SK-N-SH (cell line): ENCODE results near the gene PPFIBP2. TPM values are rescaled to one million over a fixed set of nuclear protein-coding genes. Genes with fewer than 3 reads are reported as not detected.

Experiments
- CTCF ChIA-PET: fragments of 300-600, 350-600 bp; formaldehyde crosslinking; extraction: SDS; loops from one replicate; lab custom pipeline; 2021; lab: Yijun Ruan, JAX
- POLR2A ChIA-PET: fragments of 350-600 bp; sonication (Branson Sonifier 250); formaldehyde crosslinking; extraction: SDS; loops from one replicate; lab custom pipeline; 2020; ENCODE audit warnings: antibody characterized with exemption, inconsistent platforms; lab: Yijun Ruan, JAX
- DNase-seq: peaks from one replicate; pipeline ENCODE4 v3.0.0; 2012
- H2AFZ ChIP-seq: fragments of 200-600 bp; sonication (generic); 2 replicates; pipeline ENCODE4 v1.8.1; 2016; ENCODE audit warnings: antibody characterized with exemption, mild to moderate bottlenecking, low read depth
- H3F3A ChIP-seq: fragments of 200-600 bp; sonication (generic); replicated peaks from 2 replicates; pipeline ENCODE3; 2016; ENCODE audit warnings: antibody characterized with exemption, mild to moderate bottlenecking; ENCODE audit not compliant: insufficient read depth
- H3K27ac ChIP-seq, 2 experiments: fragments of 200-500 bp in 1 of 2; fragments of 200-600 bp in 1 of 2; sonication (Bioruptor generic) in 1 of 2; sonication (generic), shearing (Covaris generic) in 1 of 2; 2 replicates each; pipeline versions ENCODE4 v1.5.1 to v1.6.1; 2014 to 2016; ENCODE audit warnings: low read depth in 2 of 2, inconsistent platforms in 1 of 2, low read length in 1 of 2, mild to moderate bottlenecking in 1 of 2, mixed read lengths in 1 of 2
- H3K27me3 ChIP-seq: fragments of 200-600 bp; sonication (generic), shearing (Covaris generic); 2 replicates; pipeline ENCODE4 v1.6.1; 2016; ENCODE audit warnings: mixed run types; ENCODE audit not compliant: insufficient read depth
- H3K36me3 ChIP-seq, 2 experiments: fragments of 200-500 bp in 1 of 2; fragments of 200-600 bp in 1 of 2; sonication (Bioruptor generic) in 1 of 2; sonication (generic) in 1 of 2; replicated peaks in 1 of 2; 2 replicates each; pipeline versions ENCODE3 to v1.5.1; 2014 to 2016; ENCODE audit warnings: low read length in 1 of 2, mild to moderate bottlenecking in 1 of 2; ENCODE audit not compliant: insufficient read depth in 2 of 2, control insufficient read depth in 1 of 2
- H3K4me1 ChIP-seq, 2 experiments: fragments of 200-500 bp in 1 of 2; fragments of 200-600 bp in 1 of 2; sonication (Bioruptor generic) in 1 of 2; sonication (generic), shearing (Covaris generic) in 1 of 2; 2 replicates each; pipeline versions ENCODE4 v1.5.1 to v1.6.1; 2014 to 2016; ENCODE audit warnings: low read depth in 1 of 2, low read length in 1 of 2, mixed run types in 1 of 2; ENCODE audit not compliant: insufficient read depth in 2 of 2, control insufficient read depth in 1 of 2
- H3K4me2 ChIP-seq: fragments of 200-600 bp; sonication (generic), shearing (Covaris generic); 2 replicates; pipeline ENCODE4 v1.6.1; 2017; ENCODE audit warnings: mixed run types
- H3K4me3 ChIP-seq, 2 experiments: fragments of 200-500 bp in 1 of 2; fragments of 200-600 bp in 1 of 2; sonication (Bioruptor generic) in 1 of 2; sonication (generic), shearing (Covaris generic) in 1 of 2; 2 replicates each; pipeline versions ENCODE4 v1.5.1 to v1.8.1; 2014 to 2016; ENCODE audit warnings: low read depth in 2 of 2, inconsistent platforms in 1 of 2, low read length in 1 of 2, mild to moderate bottlenecking in 1 of 2, mixed read lengths in 1 of 2, moderate library complexity in 1 of 2
- H3K79me2 ChIP-seq: fragments of 200-600 bp; sonication (generic); 2 replicates; pipeline ENCODE4 v1.8.1; 2017; ENCODE audit warnings: mild to moderate bottlenecking; ENCODE audit not compliant: insufficient read depth
- H3K9ac ChIP-seq: fragments of 200-600 bp; sonication (generic); 2 replicates; pipeline ENCODE4 v1.6.1; 2017; ENCODE audit warnings: mixed run types
- H3K9me2 ChIP-seq: fragments of 200-600 bp; sonication (generic); 2 replicates; pipeline ENCODE4 v1.6.1; 2017; ENCODE audit warnings: mixed run types
- H3K9me3 ChIP-seq: fragments of 200-600 bp; sonication (generic); 2 replicates; pipeline ENCODE4 v1.6.1; 2017; ENCODE audit warnings: mixed run types, mild to moderate bottlenecking, moderate library complexity
- H4K20me1 ChIP-seq: fragments of 200-600 bp; sonication (generic); 2 replicates; pipeline ENCODE4 v1.6.1; 2017; ENCODE audit warnings: mild to moderate bottlenecking, mixed run types; ENCODE audit not compliant: insufficient read depth
- ELF1 ChIP-seq: IDR thresholded peaks from 2 replicates; pipeline ENCODE4 v1.4.0; 2012
- EP300 ChIP-seq, 2 experiments: IDR thresholded peaks; 2 replicates each; pipeline versions ENCODE4 v1.4.0 to v1.6.1; 2012; ENCODE audit warnings: borderline replicate concordance in 1 of 2, low read depth in 1 of 2, low read length in 1 of 2
- FOSL2 ChIP-seq: IDR thresholded peaks from 2 replicates; pipeline ENCODE4 v1.4.0; 2012; ENCODE audit warnings: low read depth, mild to moderate bottlenecking, moderate library complexity, borderline replicate concordance
- GABPA ChIP-seq: IDR thresholded peaks from 2 replicates; pipeline ENCODE4 v1.4.0; 2012; ENCODE audit warnings: low read depth, mild to moderate bottlenecking
- GATA2 ChIP-seq: sonication (generic); formaldehyde crosslinking; IDR thresholded peaks from 2 replicates; pipeline ENCODE4 v1.5.0; 2020; ENCODE audit warnings: mild to moderate bottlenecking, missing genetic modification reagents
- IRF3 ChIP-seq: fragments of 150-350 bp; IDR thresholded peaks from 2 replicates; pipeline ENCODE4 v1.6.1; 2016; ENCODE audit warnings: mild to moderate bottlenecking, low read depth, low read length
- NFIC ChIP-seq: IDR thresholded peaks from 2 replicates; pipeline ENCODE4 v1.4.0; 2012; ENCODE audit warnings: borderline replicate concordance
- NRF1 ChIP-seq: IDR thresholded peaks from 2 replicates; pipeline ENCODE4 v1.6.1; 2012; ENCODE audit warnings: low read depth, mild to moderate bottlenecking, low read length
- RAD21 ChIP-seq: IDR thresholded peaks from 2 replicates; pipeline ENCODE4 v1.6.1; 2012; ENCODE audit warnings: mild to moderate bottlenecking, low read length
- RCOR1 ChIP-seq: fragments of 150-350 bp; IDR thresholded peaks from 2 replicates; pipeline ENCODE4 v1.6.1; 2017; ENCODE audit warnings: antibody characterized with exemption, low read length
- RFX5 ChIP-seq: IDR thresholded peaks from 2 replicates; pipeline ENCODE4 v1.6.1; 2012; ENCODE audit warnings: mild to moderate bottlenecking, improper control_type of control experiment, low read length
- SIN3A ChIP-seq: IDR thresholded peaks from 2 replicates; pipeline ENCODE4 v1.6.1; 2012; ENCODE audit warnings: low read depth, mild to moderate bottlenecking, low read length, moderate library complexity, borderline replicate concordance
- SMC3 ChIP-seq: IDR thresholded peaks from 2 replicates; pipeline ENCODE4 v1.6.1; 2012; ENCODE audit warnings: low read depth, low read length, improper control_type of control experiment
- TEAD4 ChIP-seq: IDR thresholded peaks from 2 replicates; pipeline ENCODE4 v1.4.0; 2012; ENCODE audit warnings: mild to moderate bottlenecking, borderline replicate concordance; ENCODE audit not compliant: insufficient read depth
- USF1 ChIP-seq: IDR thresholded peaks from 2 replicates; pipeline ENCODE4 v1.4.0; 2012; ENCODE audit warnings: low read depth, borderline replicate concordance
- YY1 ChIP-seq: IDR thresholded peaks from 2 replicates; pipeline ENCODE4 v1.4.0; 2012; ENCODE audit warnings: low read depth, mild to moderate bottlenecking
- WGBS: methylation state at CpG from one replicate; pipeline ENCODE4 v1.1.6; 2017; ENCODE audit warnings: low lambda C conversion rate; 5-methylcytosine and 5-hydroxymethylcytosine counted together
- polyA plus RNA-seq, 3 experiments: library from polyadenylated mRNA; depleted of rRNA; stranded (reverse); fragments of >200 nt; gene quantifications; 2 replicates each; pipeline ENCODE4 v1.2.3, GENCODE V29; 2012
- TF ChIP-seq, protein P1 (sequence below): IDR thresholded peaks from 2 replicates; pipeline ENCODE4 v1.4.0; 2012; ENCODE audit warnings: low read depth
- TF ChIP-seq, protein P2 (sequence below): fragments of 200-600 bp; sonication (generic); IDR thresholded peaks from 2 replicates; pipeline ENCODE4 v1.6.1; 2017; ENCODE audit warnings: antibody characterized with exemption, mild to moderate bottlenecking, moderate library complexity
- TF ChIP-seq, protein P3 (sequence below): IDR thresholded peaks from 2 replicates; pipeline ENCODE4; 2012

The PPFIBP2 gene
- polyA plus RNA-seq, 1 of the 3 experiments (the other 2 are of a cell fraction), result 0.67 TPM

DNA sequence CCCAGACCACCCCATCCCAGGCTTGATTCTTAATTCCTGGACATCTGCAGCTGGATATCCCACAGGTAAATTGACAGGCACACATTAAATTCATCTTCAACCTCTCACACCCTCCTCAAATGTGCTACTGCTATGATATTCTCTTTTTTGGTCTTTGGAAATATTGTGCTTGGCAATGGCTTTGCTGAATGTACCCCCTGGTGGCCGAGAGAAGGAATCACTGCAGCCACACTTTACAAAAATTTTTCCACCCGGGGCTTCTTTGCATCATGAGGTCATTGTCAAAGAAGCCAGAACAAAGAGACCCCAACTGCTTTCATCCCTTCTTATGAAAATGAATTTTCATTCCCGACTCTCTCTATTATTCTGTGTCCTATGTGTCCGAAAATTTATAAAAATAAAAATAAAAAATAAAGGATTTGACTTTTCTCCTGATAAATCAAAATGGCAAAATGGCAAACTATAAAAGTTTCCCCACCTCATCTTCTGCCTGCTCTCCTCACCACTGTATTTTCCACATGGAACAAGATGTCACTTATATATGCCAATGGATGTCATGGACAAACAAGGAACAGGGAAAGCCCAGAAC lies 174.5 kb downstream of the PPFIBP2 start:
- 2% methylated on average over 4 of the region's 4 CpGs for WGBS

DNA sequence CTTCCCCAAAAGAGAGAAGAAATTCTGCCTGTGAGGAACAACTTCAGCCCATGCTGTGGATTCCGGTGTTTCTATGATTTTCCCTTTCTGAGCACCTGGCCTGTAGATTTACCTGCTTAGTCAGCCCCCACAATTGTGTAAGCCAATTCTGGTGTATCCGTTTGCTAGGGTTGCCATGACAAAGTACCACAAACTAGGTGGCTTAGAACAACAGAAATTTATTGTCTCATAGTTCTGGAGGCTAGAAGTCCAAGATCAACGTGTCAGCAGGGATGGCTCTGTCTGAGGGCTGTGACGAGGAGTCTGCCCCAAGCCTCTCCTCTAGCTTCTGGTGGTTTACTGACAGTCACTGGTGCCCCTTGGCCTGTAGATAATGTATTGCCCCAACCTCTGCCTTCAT lies 175.4 kb downstream of the PPFIBP2 start:
- Histone ChIP-seq H3F3A (no peaks in the 10 kb centered on the region), H3K9ac (no peak overlapping the region), H3K4me2 (no peak overlapping the region), H3K79me2 (no peaks in the 10 kb centered on the region), H3K27me3 (peaks cover 26% of the 10 kb centered on the region; the same call in 1 of the 2 replicates), H3K4me3 (no peak overlapping the region), H3K27ac (no peak overlapping the region)
- CTCF ChIA-PET, result interaction anchor here (0.6 to 8.1 kb wide), 10 partner anchors 12 to 594 kb away, joined by 3 to 71 read pairs (median 4); partner anchors contain the start of gene PPFIBP2
- POLR2A ChIA-PET, result no interaction called here
- TF ChIP-seq FOSL2, result no peak
- TF ChIP-seq GABPA, result no peak
- no peak for TF ChIP-seq EP300 (IDR thresholded peaks at IDR 0.05; ENCODE audit: borderline replicate concordance in 1 of 2, low read depth in 1 of 2, low read length in 1 of 2)
- TF ChIP-seq YY1, result no peak
- TF ChIP-seq, protein P1, sequence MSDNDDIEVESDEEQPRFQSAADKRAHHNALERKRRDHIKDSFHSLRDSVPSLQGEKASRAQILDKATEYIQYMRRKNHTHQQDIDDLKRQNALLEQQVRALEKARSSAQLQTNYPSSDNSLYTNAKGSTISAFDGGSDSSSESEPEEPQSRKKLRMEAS, result no peak
- no peak for TF ChIP-seq SIN3A
- no peak for TF ChIP-seq RFX5
- TF ChIP-seq GATA2 (CRISPR knock-in tag), result no peak
- TF ChIP-seq RCOR1, result no peak
- TF ChIP-seq USF1, result no peak
- no peak for TF ChIP-seq IRF3
- no peak for TF ChIP-seq NRF1
- no peak for TF ChIP-seq NFIC
- no peak for TF ChIP-seq ELF1
- TF ChIP-seq, all 33 proteins: peak for 0
- 13% methylated on average over 4 of the region's 4 CpGs for WGBS
- H3K9me2 ChIP-seq, result no peaks in the 10 kb centered on the region
- H2AFZ ChIP-seq, result no peak overlapping the region
- DNase-seq, result no peak
- H4K20me1 ChIP-seq, result no peaks in the 10 kb centered on the region
- H3K36me3 ChIP-seq, result no peaks in the 10 kb centered on the region
- H3K9me3 ChIP-seq, result no peaks in the 10 kb centered on the region
- H3K4me1 ChIP-seq, result peaks cover 0 to 1% of the 10 kb centered on the region in 2 experiments; a peak in 1 of 4 replicates

More for the DNA sequence above, 174.5 kb downstream of the PPFIBP2 start:
- no peaks in the 10 kb centered on the region for H3F3A ChIP-seq
- H3K4me1 ChIP-seq, result no peaks in the 10 kb centered on the region
- CTCF ChIA-PET, result interaction anchor here (0.8 to 8.1 kb wide), 14 partner anchors 10 to 593 kb away, joined by 3 to 71 read pairs (median 4); no protein-coding TSS in a partner anchor
- H3K9me3 ChIP-seq, result no peaks in the 10 kb centered on the region
- peaks cover 21% of the 10 kb centered on the region; the same call in 1 of the 2 replicates for H3K27me3 ChIP-seq
- no peak overlapping the region for H3K4me2 ChIP-seq
- no peak overlapping the region for H3K9ac ChIP-seq
- no peaks in the 10 kb centered on the region for H3K9me2 ChIP-seq
- TF ChIP-seq GABPA, result no peak
- no peak for TF ChIP-seq NRF1
- TF ChIP-seq RAD21, result peak; percentile 69
- TF ChIP-seq, protein P2, sequence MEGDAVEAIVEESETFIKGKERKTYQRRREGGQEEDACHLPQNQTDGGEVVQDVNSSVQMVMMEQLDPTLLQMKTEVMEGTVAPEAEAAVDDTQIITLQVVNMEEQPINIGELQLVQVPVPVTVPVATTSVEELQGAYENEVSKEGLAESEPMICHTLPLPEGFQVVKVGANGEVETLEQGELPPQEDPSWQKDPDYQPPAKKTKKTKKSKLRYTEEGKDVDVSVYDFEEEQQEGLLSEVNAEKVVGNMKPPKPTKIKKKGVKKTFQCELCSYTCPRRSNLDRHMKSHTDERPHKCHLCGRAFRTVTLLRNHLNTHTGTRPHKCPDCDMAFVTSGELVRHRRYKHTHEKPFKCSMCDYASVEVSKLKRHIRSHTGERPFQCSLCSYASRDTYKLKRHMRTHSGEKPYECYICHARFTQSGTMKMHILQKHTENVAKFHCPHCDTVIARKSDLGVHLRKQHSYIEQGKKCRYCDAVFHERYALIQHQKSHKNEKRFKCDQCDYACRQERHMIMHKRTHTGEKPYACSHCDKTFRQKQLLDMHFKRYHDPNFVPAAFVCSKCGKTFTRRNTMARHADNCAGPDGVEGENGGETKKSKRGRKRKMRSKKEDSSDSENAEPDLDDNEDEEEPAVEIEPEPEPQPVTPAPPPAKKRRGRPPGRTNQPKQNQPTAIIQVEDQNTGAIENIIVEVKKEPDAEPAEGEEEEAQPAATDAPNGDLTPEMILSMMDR, result peak; percentile 80
- TF ChIP-seq, protein P3, sequence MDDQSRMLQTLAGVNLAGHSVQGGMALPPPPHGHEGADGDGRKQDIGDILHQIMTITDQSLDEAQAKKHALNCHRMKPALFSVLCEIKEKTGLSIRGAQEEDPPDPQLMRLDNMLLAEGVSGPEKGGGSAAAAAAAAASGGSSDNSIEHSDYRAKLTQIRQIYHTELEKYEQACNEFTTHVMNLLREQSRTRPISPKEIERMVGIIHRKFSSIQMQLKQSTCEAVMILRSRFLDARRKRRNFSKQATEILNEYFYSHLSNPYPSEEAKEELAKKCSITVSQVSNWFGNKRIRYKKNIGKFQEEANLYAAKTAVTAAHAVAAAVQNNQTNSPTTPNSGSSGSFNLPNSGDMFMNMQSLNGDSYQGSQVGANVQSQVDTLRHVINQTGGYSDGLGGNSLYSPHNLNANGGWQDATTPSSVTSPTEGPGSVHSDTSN, result no peak
- no peak for TF ChIP-seq FOSL2
- TF ChIP-seq YY1, result no peak
- peak; percentile 67 for TF ChIP-seq SMC3
- no peak for TF ChIP-seq TEAD4
- TF ChIP-seq, all 33 proteins: peak for 3
- H3K4me3 ChIP-seq, result no peak overlapping the region; a peak in 1 of 4 replicates
- POLR2A ChIA-PET, result no interaction called here
- H2AFZ ChIP-seq, result no peak overlapping the region
- peak; percentile 52 for DNase-seq
- no peaks in the 10 kb centered on the region for H4K20me1 ChIP-seq
- no peaks in the 10 kb centered on the region for H3K79me2 ChIP-seq
- no peaks in the 10 kb centered on the region for H3K36me3 ChIP-seq
- H3K27ac ChIP-seq, result no peak overlapping the region
